Measurements from ENCODE around the gene CLDN4. TPM values are rescaled to one million over a fixed set of nuclear protein-coding genes. Genes with fewer than 3 reads are reported as not detected.

CLDN4 gene
- total RNA-seq, 1 experiment from 2014 or later, result 0.11 TPM

DNA sequence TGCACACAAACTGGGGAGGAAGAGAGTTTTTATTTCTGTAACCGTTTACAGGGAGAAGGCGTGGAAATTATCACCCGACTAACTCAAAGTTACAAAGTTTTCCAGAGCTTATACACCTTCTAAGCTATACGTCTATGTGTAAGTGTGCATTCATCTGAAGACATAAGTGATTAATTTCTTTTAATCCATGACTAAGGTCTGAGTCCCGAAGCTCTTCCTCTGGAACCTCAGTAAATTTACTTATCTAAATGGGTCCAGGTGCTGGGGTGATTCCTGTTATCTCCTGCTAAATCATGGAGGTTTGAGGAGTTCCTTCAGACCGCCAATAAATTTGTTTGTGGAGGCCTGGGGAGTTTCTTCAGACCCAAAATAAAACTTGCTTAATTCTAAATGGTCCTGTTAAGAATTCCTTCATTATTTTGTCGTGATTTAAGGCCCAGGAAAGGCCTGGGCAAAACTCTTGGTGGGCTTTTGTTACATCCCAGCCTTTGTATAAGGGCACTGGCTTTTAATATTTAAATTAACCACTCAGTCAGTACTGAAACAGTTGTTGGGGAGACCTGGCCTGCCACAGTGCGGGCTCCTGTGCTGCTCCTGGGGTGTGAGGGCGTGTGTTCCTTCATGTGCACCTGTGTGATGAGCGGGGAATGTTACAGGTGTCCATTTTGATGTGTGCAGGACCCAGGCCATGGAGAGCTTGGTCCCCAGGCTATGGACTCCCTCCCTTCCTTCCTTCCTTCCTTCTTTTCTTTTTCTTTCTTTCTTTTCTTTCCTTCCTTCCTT is 17.3 kb downstream of the CLDN4 start:
- BruUV-seq (replicated peaks), result no TSS peak
- Histone ChIP-seq H3K4me3 (ENCODE audit: low read depth, low read length, poor library complexity, severe bottlenecking) (no peak overlapping the region), H3K9me3 (ENCODE audit: low read depth, low read length, poor library complexity, severe bottlenecking) (no peaks in the 10 kb centered on the region), H3K4me1 (ENCODE audit: insufficient read depth, low read length, poor library complexity, severe bottlenecking) (peaks cover 7% of the 10 kb centered on the region), H3K27ac (ENCODE audit: low read depth, low read length, poor library complexity, severe bottlenecking) (no peak overlapping the region), H3K36me3 (ENCODE audit: insufficient read depth, low read length, poor library complexity, severe bottlenecking) (no peaks in the 10 kb centered on the region), H3K27me3 (replicated peaks; ENCODE audit: insufficient read depth, low read depth, low read length, poor library complexity) (no peaks in the 10 kb centered on the region)
- TF ChIP-seq EZH2 (IDR thresholded peaks at IDR 0.05; ENCODE audit: borderline replicate concordance, low read depth, low read length, poor library complexity, severe bottlenecking) (no peak), CTCF (conservative IDR thresholded peaks at IDR 0.05; ENCODE audit: low read depth, low read length) (no peak)
- intact Hi-C loops (cut with micrococcal nuclease; ENCODE audit: unreplicated experiment), result no loop called here
- ChIA-PET POLR2A (ENCODE audit: low non-redundant PET) (no interaction called here), CTCF (no interaction called here)
- no peak for DNase-seq (ENCODE audit: low spot score)

DNA sequence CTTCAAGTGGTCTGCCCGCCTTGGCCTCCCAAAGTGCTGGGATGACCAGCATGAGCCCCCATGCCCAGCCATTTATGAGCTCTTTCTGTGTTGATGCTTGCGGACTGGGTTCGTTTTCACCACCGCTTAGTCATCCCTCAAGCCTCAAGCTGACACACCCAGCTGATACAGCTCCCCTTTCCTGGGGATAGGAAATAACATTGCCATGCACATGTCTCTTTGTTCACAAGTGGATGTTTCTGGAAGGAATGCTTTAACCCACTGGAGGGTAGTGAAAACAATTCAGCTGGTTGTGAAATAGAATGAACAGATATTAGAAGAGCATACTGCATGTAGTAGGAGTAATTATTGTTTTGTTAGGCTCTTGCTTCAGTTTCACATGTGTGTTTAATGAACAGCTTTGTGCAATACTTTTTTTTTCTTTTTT is 20.0 kb downstream of the CLDN4 start:
- no peaks in the 10 kb centered on the region for H3K27me3 ChIP-seq (replicated peaks; ENCODE audit: insufficient read depth, low read depth, low read length, poor library complexity)
- DNase-seq (ENCODE audit: low spot score), result peak; percentile 49
- no peak overlapping the region for H3K27ac ChIP-seq (ENCODE audit: low read depth, low read length, poor library complexity, severe bottlenecking)
- no TSS peak for BruUV-seq (replicated peaks)
- TF ChIP-seq CTCF (conservative IDR thresholded peaks at IDR 0.05; ENCODE audit: low read depth, low read length) (no peak), EZH2 (IDR thresholded peaks at IDR 0.05; ENCODE audit: borderline replicate concordance, low read depth, low read length, poor library complexity, severe bottlenecking) (no peak)
- ChIA-PET POLR2A (ENCODE audit: low non-redundant PET) (no interaction called here), CTCF (interaction anchor here (0.8 kb wide), 1 partner anchor 9 kb away, joined by 3 read pairs; the partner anchor contains the start of gene METTL27)
- H3K4me3 ChIP-seq (ENCODE audit: low read depth, low read length, poor library complexity, severe bottlenecking), result no peak overlapping the region
- H3K4me1 ChIP-seq (ENCODE audit: insufficient read depth, low read length, poor library complexity, severe bottlenecking), result peaks cover 7% of the 10 kb centered on the region
- H3K36me3 ChIP-seq (ENCODE audit: insufficient read depth, low read length, poor library complexity, severe bottlenecking), result no peaks in the 10 kb centered on the region
- no peaks in the 10 kb centered on the region for H3K9me3 ChIP-seq (ENCODE audit: low read depth, low read length, poor library complexity, severe bottlenecking)
- intact Hi-C loops (cut with micrococcal nuclease; ENCODE audit: unreplicated experiment), result loop anchor here (10.0 kb wide), 1 partner anchor 246 kb away; no protein-coding TSS in a partner anchor

- DNase-seq (ENCODE audit: low spot score), result peak; percentile 66
- POLR2A ChIA-PET (ENCODE audit: low non-redundant PET), result no interaction called here
- H3K9me3 ChIP-seq (ENCODE audit: low read depth, low read length, poor library complexity, severe bottlenecking), result no peaks in the 10 kb centered on the region
- BruUV-seq (replicated peaks), result no TSS peak
- no peak overlapping the region for H3K27ac ChIP-seq (ENCODE audit: low read depth, low read length, poor library complexity, severe bottlenecking)
- H3K4me3 ChIP-seq (ENCODE audit: low read depth, low read length, poor library complexity, severe bottlenecking), result no peak overlapping the region
- CTCF ChIA-PET, result interaction anchor here (0.8 kb wide), 1 partner anchor 9 kb away, joined by 3 read pairs; the partner anchor contains the start of gene METTL27
- no peaks in the 10 kb centered on the region for H3K27me3 ChIP-seq (replicated peaks; ENCODE audit: insufficient read depth, low read depth, low read length, poor library complexity)
- H3K4me1 ChIP-seq (ENCODE audit: insufficient read depth, low read length, poor library complexity, severe bottlenecking), result peaks cover 7% of the 10 kb centered on the region
- TF ChIP-seq CTCF (conservative IDR thresholded peaks at IDR 0.05; ENCODE audit: low read depth, low read length) (no peak), EZH2 (IDR thresholded peaks at IDR 0.05; ENCODE audit: borderline replicate concordance, low read depth, low read length, poor library complexity, severe bottlenecking) (no peak)
- H3K36me3 ChIP-seq (ENCODE audit: insufficient read depth, low read length, poor library complexity, severe bottlenecking), result no peaks in the 10 kb centered on the region
- intact Hi-C loops (cut with micrococcal nuclease; ENCODE audit: unreplicated experiment), result loop anchor here (10.0 kb wide), 1 partner anchor 247 kb away; no protein-coding TSS in a partner anchor
These were observed 20.9 kb downstream of the CLDN4 start for GRCh38 chr7:73851410-73852338.

Data from A673 (cell line).